Stimulated activated CD4-positive, alpha-beta T cell treated with anti-CD3 and anti-CD28 coated beads, Interleukin-15, amount 100 ng/mL, for 1 hour (primary cell): ENCODE results near the gene KNSTRN.

ENCODE experiments used
- DNase-seq, 2 donors: peaks; one replicate each; pipeline ENCODE4 v3.0.0-alpha.2; 2020; ENCODE audit warnings: low read depth in 1 of 2, low spot score in 1 of 2

KNSTRN gene

GRCh38 chr15:40365016-40365415 lies 17.5 kb upstream of the KNSTRN start:
- DNase-seq: no peak

- no peak for DNase-seq
Observed at GRCh38 chr15:40365624-40366456, 16.7 kb upstream of the KNSTRN start.

- DNase-seq: no peak
Observed at GRCh38 chr15:40366457-40367370, 15.8 kb upstream of the KNSTRN start.

GRCh38 chr15:40367371-40367685 lies 15.2 kb upstream of the KNSTRN start:
- DNase-seq: no peak

GRCh38 chr15:40367686-40368611 lies 14.6 kb upstream of the KNSTRN start:
- peak; percentile 69 to 76 for DNase-seq

GRCh38 chr15:40368719-40369473 lies 13.6 kb upstream of the KNSTRN start:
- no peak for DNase-seq

- DNase-seq: no peak
Observed at GRCh38 chr15:40369474-40369869, 13.0 kb upstream of the KNSTRN start.

- DNase-seq: no peak
Observed at GRCh38 chr15:40369971-40370370, 12.6 kb upstream of the KNSTRN start.

- DNase-seq: no peak
Observed at GRCh38 chr15:40372981-40373380, 9.5 kb upstream of the KNSTRN start.

GRCh38 chr15:40377606-40378005 lies 4.9 kb upstream of the KNSTRN start:
- no peak for DNase-seq

- DNase-seq: no peak
Observed at GRCh38 chr15:40379374-40379773, 3.1 kb upstream of the KNSTRN start.

GRCh38 chr15:40379853-40380252 lies 2.7 kb upstream of the KNSTRN start:
- no peak for DNase-seq

- no peak for DNase-seq
Observed at GRCh38 chr15:40380636-40381035, 1.9 kb upstream of the KNSTRN start.

GRCh38 chr15:40381818-40382529 lies 547 bp upstream of the KNSTRN start:
- DNase-seq: no peak

GRCh38 chr15:40386480-40386879 lies 4.0 kb downstream of the KNSTRN start:
- DNase-seq: no peak

GRCh38 chr15:40388941-40389823 lies 6.7 kb downstream of the KNSTRN start:
- no peak for DNase-seq

GRCh38 chr15:40389824-40390595 lies 7.5 kb downstream of the KNSTRN start:
- DNase-seq: no peak
